LNCaP clone FGC (cell line): ENCODE results near the gene CDC42.

Experiments used
- DNase-seq: peaks from one replicate; pipeline ENCODE4 v3.0.0-alpha.2; 2011; ENCODE audit warnings: low read depth
- H3K4me3 ChIP-seq: 2 replicates; pipeline ENCODE4 v1.5.1; 2011; ENCODE audit warnings: mild to moderate bottlenecking, low read depth, low read length, control low read depth
- TF ChIP-seq, protein P1 (sequence below): IDR thresholded peaks from 2 replicates; pipeline ENCODE4 v1.5.1; 2012; ENCODE audit warnings: mild to moderate bottlenecking; ENCODE audit not compliant: control insufficient read depth, insufficient read depth; ENCODE audit errors: extremely low read depth

The CDC42 gene

GRCh38 chr1:22021061-22021460 lies 31.4 kb upstream of the CDC42 start:
- TF ChIP-seq, protein P1, sequence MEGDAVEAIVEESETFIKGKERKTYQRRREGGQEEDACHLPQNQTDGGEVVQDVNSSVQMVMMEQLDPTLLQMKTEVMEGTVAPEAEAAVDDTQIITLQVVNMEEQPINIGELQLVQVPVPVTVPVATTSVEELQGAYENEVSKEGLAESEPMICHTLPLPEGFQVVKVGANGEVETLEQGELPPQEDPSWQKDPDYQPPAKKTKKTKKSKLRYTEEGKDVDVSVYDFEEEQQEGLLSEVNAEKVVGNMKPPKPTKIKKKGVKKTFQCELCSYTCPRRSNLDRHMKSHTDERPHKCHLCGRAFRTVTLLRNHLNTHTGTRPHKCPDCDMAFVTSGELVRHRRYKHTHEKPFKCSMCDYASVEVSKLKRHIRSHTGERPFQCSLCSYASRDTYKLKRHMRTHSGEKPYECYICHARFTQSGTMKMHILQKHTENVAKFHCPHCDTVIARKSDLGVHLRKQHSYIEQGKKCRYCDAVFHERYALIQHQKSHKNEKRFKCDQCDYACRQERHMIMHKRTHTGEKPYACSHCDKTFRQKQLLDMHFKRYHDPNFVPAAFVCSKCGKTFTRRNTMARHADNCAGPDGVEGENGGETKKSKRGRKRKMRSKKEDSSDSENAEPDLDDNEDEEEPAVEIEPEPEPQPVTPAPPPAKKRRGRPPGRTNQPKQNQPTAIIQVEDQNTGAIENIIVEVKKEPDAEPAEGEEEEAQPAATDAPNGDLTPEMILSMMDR: no peak
- DNase-seq: no peak
- H3K4me3 ChIP-seq: no peak overlapping the region

DNA sequence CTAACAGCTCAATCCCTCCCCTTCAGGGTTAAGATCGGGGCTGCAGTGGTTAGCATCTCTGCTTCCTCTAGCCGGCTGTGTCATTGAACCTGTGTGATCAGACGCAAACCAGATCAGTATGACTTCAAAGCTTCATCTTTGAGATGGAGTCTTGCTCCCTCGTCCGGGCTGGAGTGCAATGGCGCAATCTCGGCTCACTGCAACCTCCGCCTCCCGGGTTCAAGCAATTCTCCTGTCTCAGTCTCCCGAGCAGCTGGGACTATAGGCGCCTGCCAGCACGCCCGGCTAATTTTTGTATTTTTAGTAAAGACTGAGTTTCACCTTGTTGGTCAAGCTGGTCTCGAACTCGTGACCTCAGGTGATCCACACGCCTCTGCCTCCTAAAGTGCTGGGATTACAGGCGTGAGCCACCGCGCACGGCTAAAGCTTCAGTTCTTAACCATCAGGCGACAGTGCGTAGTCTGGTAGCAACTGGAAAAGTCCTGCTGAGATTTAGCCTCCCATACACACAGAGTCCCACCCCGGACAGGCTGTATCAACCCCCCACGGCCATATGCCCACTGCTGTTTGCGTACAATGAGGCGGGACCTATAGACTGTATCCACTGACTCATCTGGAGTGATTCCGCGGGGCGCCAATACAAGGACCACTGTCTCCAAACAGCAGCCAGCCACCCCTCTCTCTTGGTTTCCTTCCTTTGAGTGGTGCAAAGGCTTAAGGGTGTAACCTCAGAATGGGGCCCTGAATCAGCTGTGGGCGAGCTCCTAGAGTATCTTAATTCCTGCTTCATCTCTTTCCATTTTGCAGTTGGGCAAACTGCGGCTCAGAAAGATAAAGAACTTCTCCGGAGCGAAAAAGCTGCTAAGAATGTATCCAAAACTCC lies 27.8 kb upstream of the CDC42 start:
- TF ChIP-seq, protein P1: no peak
- peak overlapping the region; percentile 77 for H3K4me3 ChIP-seq
- no peak for DNase-seq

DNA sequence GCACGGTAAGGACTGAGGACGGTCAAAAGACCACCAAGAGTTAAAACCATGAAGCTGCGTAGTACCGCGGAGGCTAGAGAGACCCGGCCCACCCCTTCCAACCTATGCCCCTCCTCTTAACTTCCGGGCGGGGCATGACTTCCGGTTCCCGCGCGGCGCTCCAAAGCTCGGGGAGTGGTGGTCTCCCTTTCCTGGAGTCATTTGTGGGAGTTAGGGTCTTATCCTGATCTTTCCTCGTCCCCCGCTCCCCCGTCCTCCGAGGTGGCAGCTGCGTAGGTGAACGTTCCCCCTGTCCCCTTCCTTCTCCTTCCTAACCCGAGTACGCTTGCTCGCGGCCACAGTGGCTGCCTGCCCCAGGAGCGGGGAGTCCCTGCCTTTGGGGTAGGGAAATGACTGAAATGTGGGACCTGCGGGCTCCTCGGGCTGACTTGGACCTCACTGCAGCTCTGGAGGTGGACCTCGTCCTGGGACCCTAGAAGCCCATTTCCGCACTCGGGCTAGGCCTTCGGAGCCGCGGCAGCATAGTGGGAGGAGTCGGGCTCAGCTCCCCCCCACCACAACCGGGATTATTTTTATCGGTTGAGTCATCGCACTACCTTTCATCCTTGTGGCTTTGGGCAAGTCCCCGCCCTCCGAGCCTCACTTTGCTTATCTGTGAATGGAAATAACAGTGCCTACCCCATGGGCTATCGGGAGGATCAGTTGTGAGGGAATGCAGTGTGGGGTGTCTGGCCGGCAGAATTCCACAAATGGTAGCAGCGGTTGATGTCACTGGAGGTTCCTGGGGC lies 26.9 kb upstream of the CDC42 start:
- peak overlapping the region; percentile 77 for H3K4me3 ChIP-seq
- TF ChIP-seq, protein P1: no peak
- DNase-seq: no peak

GRCh38 chr1:22026924-22027289 lies 25.6 kb upstream of the CDC42 start:
- no peak overlapping the region for H3K4me3 ChIP-seq
- DNase-seq: no peak
- TF ChIP-seq, protein P1: no peak

DNA sequence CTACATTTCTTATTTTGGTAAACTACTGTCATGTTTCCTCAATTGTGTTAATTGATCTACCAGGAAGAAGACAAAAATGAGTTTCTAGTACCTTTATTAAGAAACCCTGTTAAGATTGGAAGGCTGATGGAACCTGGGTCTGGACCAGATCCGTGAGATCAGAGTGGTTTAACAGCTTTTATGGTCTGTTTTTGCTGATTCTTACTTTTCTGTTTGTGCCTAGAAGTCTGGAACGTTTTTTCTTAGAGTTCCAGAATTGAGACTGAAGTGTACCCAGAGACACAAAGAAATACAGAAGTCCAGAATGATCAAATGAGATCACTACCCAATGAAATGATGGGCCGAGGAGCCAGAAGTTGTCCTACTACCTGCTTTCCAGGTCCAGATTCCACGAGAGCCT lies 22.5 kb upstream of the CDC42 start:
- H3K4me3 ChIP-seq: no peak overlapping the region
- DNase-seq: no peak
- TF ChIP-seq, protein P1: no peak

DNA sequence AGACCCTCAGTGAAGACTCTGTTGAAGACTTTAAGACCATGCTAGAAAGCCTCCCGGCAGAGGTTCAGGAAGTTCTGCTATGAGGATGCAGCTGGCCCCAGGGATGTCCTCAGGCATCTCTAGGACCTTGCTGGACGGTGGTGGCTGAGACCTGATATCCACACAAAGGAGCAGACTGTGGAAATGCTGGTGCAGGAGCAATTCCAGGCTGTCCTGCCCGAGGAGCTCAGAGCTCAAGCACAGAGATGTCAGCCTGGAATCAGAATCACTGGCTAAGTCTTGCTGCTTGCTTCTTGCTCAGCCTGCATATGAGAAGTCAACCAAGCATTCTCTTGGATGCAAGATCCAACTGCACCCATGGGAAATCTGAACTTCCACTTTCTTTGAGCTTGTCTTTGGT lies 22.0 kb upstream of the CDC42 start:
- DNase-seq: no peak
- H3K4me3 ChIP-seq: no peak overlapping the region
- TF ChIP-seq, protein P1: no peak
